NCI-H2107 treated with DMSO at 0.1 percent for 48 hours (cell line): ENCODE results near the gene CARS1.

ENCODE experiments used
- DNase-seq: peaks from one replicate; lab custom pipeline; 2025; ENCODE audit not compliant: unreplicated experiment; lab: John Stamatoyannopoulos, UW

The CARS1 gene

GRCh38 chr11:2963112-2963754 is 94.0 kb downstream of the CARS1 start:
- no peak for DNase-seq

GRCh38 chr11:2961080-2961479 is 96.1 kb downstream of the CARS1 start:
- no peak for DNase-seq

- DNase-seq: no peak
Measured at GRCh38 chr11:2960139-2960538, 97.1 kb downstream of the CARS1 start.

- DNase-seq: no peak
Measured at GRCh38 chr11:2958251-2958650, 99.0 kb downstream of the CARS1 start.

DNA sequence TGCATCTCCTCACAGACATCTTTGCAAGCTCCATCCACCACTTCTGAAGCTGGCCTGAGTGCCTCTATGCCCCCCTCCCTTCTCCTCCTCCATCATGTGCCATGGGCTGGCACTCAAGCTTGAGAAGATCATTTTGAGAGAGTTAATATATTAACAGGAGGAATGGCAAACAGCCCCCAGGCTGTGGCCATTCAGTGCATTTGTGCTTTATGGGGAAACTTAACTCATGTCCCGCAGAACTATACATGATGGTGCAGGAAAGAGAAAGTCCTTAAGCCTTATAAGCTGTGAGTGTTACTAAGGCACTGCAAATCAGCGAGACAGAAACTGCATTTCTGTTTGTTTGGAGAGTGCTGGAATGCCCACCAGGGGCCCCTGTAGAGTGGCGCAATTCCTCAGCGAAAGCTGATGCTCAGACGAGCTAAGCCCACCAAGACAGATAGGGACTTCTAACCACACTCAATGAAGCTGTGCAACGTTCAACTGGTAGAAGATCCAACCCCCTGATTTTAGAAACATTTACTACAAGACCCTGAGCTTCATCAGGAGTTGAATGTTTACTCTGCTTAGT is 101.2 kb downstream of the CARS1 start:
- DNase-seq: no peak

DNA sequence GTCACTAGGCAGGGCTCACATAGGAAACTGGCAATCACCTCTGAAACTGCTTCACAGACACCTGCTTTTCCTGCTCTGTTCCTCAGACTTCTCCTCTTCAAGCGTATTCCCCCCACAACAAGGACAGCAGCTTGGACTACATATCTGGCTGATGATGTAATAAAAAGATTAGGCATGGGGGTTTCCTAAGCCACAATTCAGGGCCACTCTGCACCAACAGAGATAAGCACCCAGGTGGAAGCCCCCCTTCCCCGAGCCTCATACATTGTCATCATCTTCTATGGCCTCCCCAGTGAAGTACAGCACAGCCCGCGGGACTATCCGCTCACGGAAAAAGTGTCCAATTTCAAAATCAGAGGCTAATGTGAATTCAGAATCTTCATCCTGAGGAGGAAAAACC is 103.0 kb downstream of the CARS1 start:
- no peak for DNase-seq

DNA sequence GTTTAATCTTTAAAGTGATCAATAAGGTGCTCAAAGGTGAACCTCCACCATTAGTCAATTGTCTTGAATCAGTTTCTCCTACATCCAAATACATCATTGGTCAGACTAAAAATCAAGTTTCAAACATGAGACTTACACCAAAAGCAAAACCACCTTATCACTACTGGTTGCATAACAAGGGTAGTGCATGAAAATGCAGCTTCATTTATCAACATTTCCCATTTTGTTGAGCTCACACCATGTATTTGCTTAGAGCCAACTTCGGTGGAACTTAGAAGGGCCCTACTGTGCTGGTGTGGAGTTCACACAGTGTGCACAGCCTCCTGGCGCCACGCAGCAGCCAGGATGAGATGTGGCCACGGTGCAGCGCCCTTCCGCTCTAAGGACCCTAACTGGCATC is 104.9 kb downstream of the CARS1 start:
- no peak for DNase-seq

DNA sequence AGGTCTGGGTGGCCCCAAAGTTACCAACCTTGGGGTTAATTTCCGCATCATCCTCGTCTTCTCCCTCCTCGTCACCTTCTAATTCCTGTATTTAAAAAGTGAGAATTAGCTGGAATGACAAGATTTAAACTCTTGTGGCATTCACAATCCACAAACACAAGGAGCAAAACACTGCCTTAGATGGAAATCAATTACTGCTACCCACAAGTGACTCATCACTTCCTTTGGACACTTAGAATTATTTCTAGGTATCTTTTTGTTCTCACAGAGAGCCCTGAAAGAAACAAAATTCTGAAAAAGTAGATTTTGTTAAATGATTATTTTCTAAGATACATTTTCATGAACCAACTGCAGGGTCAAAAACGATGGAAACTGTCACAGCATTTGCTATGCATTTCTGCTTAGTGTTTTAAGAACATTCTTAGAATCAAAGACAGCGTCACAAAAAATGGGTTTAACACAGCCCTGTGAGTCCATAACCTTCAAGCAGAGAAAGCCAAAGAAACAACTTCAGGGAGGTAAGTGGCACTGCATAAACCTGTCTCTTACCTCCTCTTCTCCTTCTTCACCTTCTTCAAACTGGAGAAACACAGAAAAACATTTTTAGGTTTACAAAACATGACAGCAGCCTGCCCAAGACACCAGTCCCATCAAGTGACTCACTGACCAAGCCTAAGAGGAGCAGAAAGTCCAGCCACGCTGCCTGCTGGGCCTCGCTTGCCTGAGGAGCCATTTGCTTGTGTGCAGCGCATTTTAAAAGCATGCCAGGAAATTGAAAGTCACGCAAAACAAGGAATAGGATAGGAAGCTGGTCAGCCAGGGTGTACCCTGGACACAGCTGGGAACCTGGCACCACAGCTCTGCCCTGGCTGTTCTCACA is 105.8 kb downstream of the CARS1 start:
- DNase-seq: no peak
